Esophagus squamous epithelium (tissue), 5 donors: Measurements from ENCODE around the gene SLC30A9. TPM values are rescaled to one million over a fixed set of nuclear protein-coding genes. Genes with fewer than 3 reads are reported as not detected.

ENCODE experiments used
- DNase-seq: peaks from one replicate; lab custom pipeline; 2025; lab: John Stamatoyannopoulos, UW
- H3K27ac ChIP-seq, 4 donors: fragments of 200-600 bp; sonication (generic); one replicate each; pipeline ENCODE4 v1.5.1; 2016 to 2019; ENCODE audit warnings: mild to moderate bottlenecking in 1 of 4
- H3K27me3 ChIP-seq, 4 donors: fragments of 200-600 bp; sonication (generic); 1 replicate in 3 of 4; 2 replicates in 1 of 4; pipeline versions ENCODE4 v1.5.1 to v1.6.0; 2017 to 2021; ENCODE audit warnings: antibody characterized with exemption in 1 of 4
- H3K36me3 ChIP-seq, 3 donors: fragments of 200-600 bp; sonication (generic); one replicate each; pipeline ENCODE4 v1.5.1; 2016 to 2019
- H3K4me1 ChIP-seq, 3 donors: fragments of 200-600 bp; sonication (generic); one replicate each; pipeline ENCODE4 v1.5.1; 2017 to 2019
- H3K4me3 ChIP-seq, 4 donors: fragments of 200-600 bp; sonication (generic); 1 replicate in 3 of 4; 2 replicates in 1 of 4; pipeline ENCODE4 v1.5.1; 2016 to 2019; ENCODE audit warnings: mild to moderate bottlenecking in 2 of 4, moderate library complexity in 1 of 4
- H3K9me3 ChIP-seq, 3 donors: fragments of 200-600 bp; sonication (generic); one replicate each; pipeline ENCODE4 v1.5.1; 2016 to 2019
- POLR2A ChIP-seq, 4 donors: fragments of 450-650 bp; IDR thresholded peaks; one replicate each; pipeline ENCODE4 v1.6.1; 2017; ENCODE audit warnings: antibody characterized with exemption in 4 of 4, mild to moderate bottlenecking in 4 of 4, moderate library complexity in 3 of 4
- WGBS, 2 donors: methylation state at CpG; one replicate each; pipeline ENCODE4 v1.1.5; 2018; 5-methylcytosine and 5-hydroxymethylcytosine counted together
- intact Hi-C: fragments of 100-400 bp; cut with DNase I; formaldehyde crosslinking; loops from one replicate; pipeline ENCODE4 v1.15.0; 2022
- total RNA-seq, 4 donors: library from RNA; depleted of rRNA; stranded (reverse); fragments of >200 nt; gene quantifications; one replicate each; pipeline ENCODE4 v1.1.0, GENCODE V29; 2016
- TF ChIP-seq, protein P1 (sequence below), 6 experiments: fragments of 450-650 bp in 4 of 6; fragments of 200-600 bp in 2 of 6; sonication (generic) in 2 of 6; IDR thresholded peaks; one replicate each; pipeline ENCODE4 v1.5.1; 2016 to 2019; ENCODE audit warnings: antibody characterized with exemption in 6 of 6, mild to moderate bottlenecking in 4 of 6, moderate library complexity in 4 of 6
- donor health status: DM: yes; HTN: yes; CAD: no.

Gene SLC30A9
- total RNA-seq, 4 donors from 2014 or later: 37.1 to 52.7 (median 46.4) TPM

DNA sequence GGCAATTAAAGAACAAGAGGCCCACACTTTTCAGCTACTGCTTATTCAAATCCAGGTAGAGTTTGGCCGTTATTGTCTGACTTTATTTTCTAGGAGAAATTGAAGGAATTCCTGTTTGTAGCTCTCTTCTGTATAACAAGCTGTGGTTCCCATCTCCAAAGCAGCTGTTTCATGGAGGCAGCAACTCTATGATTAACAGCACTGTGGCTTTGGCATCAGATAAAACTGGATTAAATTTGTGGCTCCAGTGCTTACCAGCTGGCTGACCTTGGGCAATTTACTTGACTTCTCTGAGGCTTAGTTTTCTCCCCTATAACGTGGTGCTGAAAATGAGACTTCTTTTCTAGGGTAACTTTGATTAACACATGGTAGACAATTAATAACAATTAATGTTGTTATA lies 28.1 kb downstream of the SLC30A9 start:
- peaks cover 0 to 46% (median 0%) of the 10 kb centered on the region in 3 donors for H3K36me3 ChIP-seq
- WGBS, 2 donors: 79 to 80% methylated on average over 2 of the region's 2 CpGs
- H3K27me3 ChIP-seq: no peaks in the 10 kb centered on the region
- no peak for DNase-seq
- H3K4me1 ChIP-seq: no peaks in the 10 kb centered on the region
- H3K27ac ChIP-seq: no peak overlapping the region
- no peak overlapping the region for H3K4me3 ChIP-seq
- TF ChIP-seq, protein P1, sequence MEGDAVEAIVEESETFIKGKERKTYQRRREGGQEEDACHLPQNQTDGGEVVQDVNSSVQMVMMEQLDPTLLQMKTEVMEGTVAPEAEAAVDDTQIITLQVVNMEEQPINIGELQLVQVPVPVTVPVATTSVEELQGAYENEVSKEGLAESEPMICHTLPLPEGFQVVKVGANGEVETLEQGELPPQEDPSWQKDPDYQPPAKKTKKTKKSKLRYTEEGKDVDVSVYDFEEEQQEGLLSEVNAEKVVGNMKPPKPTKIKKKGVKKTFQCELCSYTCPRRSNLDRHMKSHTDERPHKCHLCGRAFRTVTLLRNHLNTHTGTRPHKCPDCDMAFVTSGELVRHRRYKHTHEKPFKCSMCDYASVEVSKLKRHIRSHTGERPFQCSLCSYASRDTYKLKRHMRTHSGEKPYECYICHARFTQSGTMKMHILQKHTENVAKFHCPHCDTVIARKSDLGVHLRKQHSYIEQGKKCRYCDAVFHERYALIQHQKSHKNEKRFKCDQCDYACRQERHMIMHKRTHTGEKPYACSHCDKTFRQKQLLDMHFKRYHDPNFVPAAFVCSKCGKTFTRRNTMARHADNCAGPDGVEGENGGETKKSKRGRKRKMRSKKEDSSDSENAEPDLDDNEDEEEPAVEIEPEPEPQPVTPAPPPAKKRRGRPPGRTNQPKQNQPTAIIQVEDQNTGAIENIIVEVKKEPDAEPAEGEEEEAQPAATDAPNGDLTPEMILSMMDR (IDR thresholded peaks at IDR 0.05): no peak
- no peak for TF ChIP-seq POLR2A (IDR thresholded peaks at IDR 0.05)
- no peaks in the 10 kb centered on the region for H3K9me3 ChIP-seq
- intact Hi-C loops: no loop called here

DNA sequence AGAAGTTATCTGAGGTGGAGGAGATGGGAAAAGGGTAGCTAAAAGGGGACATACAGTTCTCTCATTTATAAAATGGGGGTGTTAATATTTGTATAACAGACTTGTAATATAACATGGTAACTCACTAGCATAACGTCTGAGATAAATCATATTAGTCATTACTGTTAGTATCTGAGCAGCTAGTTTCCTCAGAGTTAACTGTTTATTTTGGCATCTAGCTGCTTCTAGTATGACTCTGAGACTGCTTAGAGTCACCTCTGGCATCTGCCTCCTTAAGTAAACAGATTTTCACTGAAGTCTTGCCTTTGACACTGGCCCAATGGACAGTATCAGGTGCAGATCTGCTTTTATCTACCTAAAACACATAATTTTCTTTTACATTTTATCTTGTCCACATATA lies 58.1 kb downstream of the SLC30A9 start:
- Histone ChIP-seq H3K4me1 (no peaks in the 10 kb centered on the region), H3K27me3 (no peaks in the 10 kb centered on the region), H3K9me3 (no peaks in the 10 kb centered on the region), H3K36me3 (peaks cover 0 to 49% (median 0%) of the 10 kb centered on the region in 3 donors), H3K4me3 (no peak overlapping the region), H3K27ac (no peak overlapping the region)
- WGBS, 2 donors: 42 to 48% methylated on average over 1 of the region's 1 CpG
- TF ChIP-seq, protein P1 (IDR thresholded peaks at IDR 0.05): no peak
- no peak for TF ChIP-seq POLR2A (IDR thresholded peaks at IDR 0.05)
- intact Hi-C loops: no loop called here
- no peak for DNase-seq

DNA sequence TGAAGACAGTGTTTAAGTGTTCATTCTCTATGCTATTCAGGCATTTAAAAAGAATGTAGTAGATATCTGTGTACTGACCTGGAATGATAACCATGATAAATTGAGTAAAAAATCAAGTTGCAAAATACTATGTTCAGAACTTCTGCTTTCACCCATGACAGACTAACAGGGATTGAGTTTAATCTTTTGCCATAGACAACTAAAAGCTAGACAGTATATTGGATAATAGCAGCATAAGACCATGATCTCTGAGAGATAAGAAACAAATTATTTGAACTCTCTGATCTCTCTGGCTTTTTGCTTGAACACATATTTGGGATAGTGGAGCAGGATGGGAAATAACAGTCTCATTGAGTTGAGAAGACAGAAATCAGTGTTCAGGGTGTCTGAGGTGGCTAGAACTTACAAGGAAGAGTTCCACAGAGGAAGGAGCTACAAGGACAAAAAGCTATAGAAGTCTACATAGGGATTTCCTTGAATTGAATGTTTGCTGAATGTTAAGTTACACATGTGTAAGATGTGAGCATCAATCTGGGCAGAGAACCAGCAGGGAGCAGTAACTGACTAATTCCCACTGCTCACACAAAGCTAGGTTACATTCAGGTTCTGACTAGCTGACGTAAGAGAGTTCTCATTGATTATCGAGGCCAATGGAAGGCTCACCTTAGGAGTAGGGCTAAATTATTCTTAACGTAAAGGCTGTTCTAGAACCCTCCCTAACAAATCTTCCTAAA lies 60.4 kb downstream of the SLC30A9 start:
- no peak overlapping the region for H3K4me3 ChIP-seq
- no peaks in the 10 kb centered on the region for H3K9me3 ChIP-seq
- WGBS, 2 donors: 81 to 86% methylated on average over 3 of the region's 3 CpGs
- H3K27ac ChIP-seq: no peak overlapping the region
- H3K4me1 ChIP-seq: no peaks in the 10 kb centered on the region
- no peaks in the 10 kb centered on the region for H3K27me3 ChIP-seq
- intact Hi-C loops: no loop called here
- no peak for TF ChIP-seq POLR2A (IDR thresholded peaks at IDR 0.05)
- TF ChIP-seq, protein P1 (IDR thresholded peaks at IDR 0.05): no peak
- DNase-seq: no peak
- peaks cover 0 to 68% (median 0%) of the 10 kb centered on the region in 3 donors for H3K36me3 ChIP-seq

DNA sequence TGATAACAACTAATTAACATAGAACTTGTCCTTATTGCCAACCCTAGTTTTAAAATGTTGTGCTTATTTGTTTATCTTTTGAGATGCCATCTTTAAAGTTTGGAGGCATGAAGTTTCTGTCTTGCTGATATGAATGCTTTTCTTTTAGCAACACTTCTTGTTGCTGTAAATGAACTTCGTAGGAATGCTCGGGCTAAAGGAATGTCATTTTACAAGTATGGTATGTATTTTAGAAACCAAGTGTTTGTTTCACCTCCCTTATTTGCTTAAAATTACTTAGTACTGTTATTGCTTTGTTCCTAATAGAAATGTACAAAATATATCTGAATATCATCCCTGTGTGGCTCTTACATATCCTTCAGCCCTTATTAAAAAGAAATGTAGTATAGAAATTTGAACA lies 76.1 kb downstream of the SLC30A9 start:
- intact Hi-C loops: no loop called here
- TF ChIP-seq, protein P1 (IDR thresholded peaks at IDR 0.05): no peak
- no peak for TF ChIP-seq POLR2A (IDR thresholded peaks at IDR 0.05)
- peaks cover 0 to 91% (median 5%) of the 10 kb centered on the region in 3 donors for H3K36me3 ChIP-seq
- H3K27ac ChIP-seq: no peak overlapping the region
- 86 to 89% methylated on average over 2 of the region's 2 CpGs for WGBS, 2 donors
- H3K9me3 ChIP-seq: no peaks in the 10 kb centered on the region
- H3K4me1 ChIP-seq: no peaks in the 10 kb centered on the region
- no peak overlapping the region for H3K4me3 ChIP-seq
- no peak for DNase-seq
- H3K27me3 ChIP-seq: no peaks in the 10 kb centered on the region

DNA sequence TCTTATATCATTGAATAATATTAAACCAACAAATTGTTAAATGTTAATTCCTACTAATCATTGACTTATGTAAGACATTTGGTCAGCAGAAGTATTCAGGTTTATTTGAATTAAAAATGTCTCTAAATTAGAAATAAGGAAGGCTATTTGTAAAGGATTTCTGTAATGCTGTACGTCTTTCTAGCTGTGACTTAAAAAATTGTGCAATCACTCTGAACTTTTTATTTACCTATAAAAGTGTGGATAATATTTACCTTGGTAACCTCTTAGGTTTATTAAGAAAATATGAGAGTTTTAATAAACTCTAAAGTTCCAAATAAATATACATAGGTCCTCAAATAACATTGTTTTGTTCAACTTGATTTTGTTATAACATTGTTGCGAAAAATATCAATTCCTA lies 76.9 kb downstream of the SLC30A9 start:
- Histone ChIP-seq H3K36me3 (peaks cover 0 to 88% (median 5%) of the 10 kb centered on the region in 3 donors), H3K27ac (no peak overlapping the region), H3K27me3 (no peaks in the 10 kb centered on the region), H3K9me3 (no peaks in the 10 kb centered on the region), H3K4me1 (no peaks in the 10 kb centered on the region), H3K4me3 (no peak overlapping the region)
- 42 to 50% methylated on average over 2 of the region's 2 CpGs for WGBS, 2 donors
- intact Hi-C loops: no loop called here
- DNase-seq: no peak
- TF ChIP-seq, protein P1 (IDR thresholded peaks at IDR 0.05): no peak
- no peak for TF ChIP-seq POLR2A (IDR thresholded peaks at IDR 0.05)
